Gastrocnemius medialis (tissue), 4 donors: Measurements from ENCODE around the gene PLXNA2. TPM values are rescaled to one million over a fixed set of nuclear protein-coding genes. Genes with fewer than 3 reads are reported as not detected.
A peak's percentile ranks its signal among the peaks of the same experiment; 100 is the strongest.

Experiments
- ATAC-seq, 2 donors: fragments of 150-250 bp; one replicate each; pipeline ENCODE4 v1.9.1; 2016
- DNase-seq, 2 donors: peaks; one replicate each; pipeline ENCODE4 v3.0.0-alpha.2; 2019
- H3K27ac ChIP-seq, 4 donors: fragments of 200-600 bp; sonication (generic); 1 replicate in 1 of 4; 2 replicates in 3 of 4; pipeline ENCODE4 v1.5.1; 2016 to 2018; ENCODE audit warnings: mild to moderate bottlenecking in 2 of 4, moderate library complexity in 1 of 4
- H3K27me3 ChIP-seq, 3 donors: fragments of 200-600 bp; sonication (generic) in 2 of 3; 1 replicate in 1 of 3; 2 replicates in 2 of 3; pipeline versions ENCODE4 v1.5.1 to v1.6.0; 2016 to 2019; ENCODE audit warnings: mild to moderate bottlenecking in 1 of 3, moderate library complexity in 1 of 3
- H3K36me3 ChIP-seq, 2 donors: fragments of 200-600 bp; sonication (generic) in 1 of 2; one replicate each; pipeline ENCODE4 v1.5.1; 2017 to 2018
- H3K4me1 ChIP-seq, 2 donors: fragments of 200-600 bp; sonication (generic) in 1 of 2; one replicate each; pipeline ENCODE4 v1.5.1; 2016 to 2017; ENCODE audit warnings: mild to moderate bottlenecking in 2 of 2
- H3K4me3 ChIP-seq, 4 donors: fragments of 200-600 bp; sonication (generic) in 3 of 4; 1 replicate in 1 of 4; 2 replicates in 3 of 4; pipeline ENCODE4 v1.5.1; 2016 to 2019; ENCODE audit warnings: mild to moderate bottlenecking in 2 of 4
- H3K9me3 ChIP-seq, 3 donors: fragments of 200-600 bp; sonication (generic) in 2 of 3; 1 replicate in 1 of 3; 2 replicates in 2 of 3; pipeline ENCODE4 v1.5.1; 2016 to 2019
- CTCF ChIP-seq, 5 experiments: fragments of 450-650 bp in 3 of 5; fragments of 200-600 bp in 2 of 5; sonication (generic) in 2 of 5; IDR thresholded peaks in 4 of 5; conservative IDR thresholded peaks in 1 of 5; 1 replicate in 4 of 5; 2 replicates in 1 of 5; pipeline ENCODE4 v1.5.1; 2016 to 2019; ENCODE audit warnings: antibody characterized with exemption in 5 of 5, mild to moderate bottlenecking in 3 of 5, moderate library complexity in 3 of 5
- POLR2A ChIP-seq, 2 donors: fragments of 450-650 bp; IDR thresholded peaks; one replicate each; pipeline ENCODE4 v1.6.1; 2017; ENCODE audit warnings: antibody characterized with exemption in 2 of 2, mild to moderate bottlenecking in 2 of 2, moderate library complexity in 2 of 2
- in situ Hi-C, 4 donors: fragments of 200-750 bp; cut with MboI; loops; one replicate each; pipeline versions ENCODE4 v1.15.0 to v1.8.0; 2017; ENCODE audit warnings: low sequenced_read_pairs in 4 of 4
- intact Hi-C: fragments of 100-400 bp; cut with DNase I; formaldehyde crosslinking; loops from one replicate; pipeline ENCODE4 v1.15.1; 2023; ENCODE audit warnings: low total_unique reads
- total RNA-seq, 4 donors: library from RNA; depleted of rRNA; stranded (reverse); fragments of >200 nt; gene quantifications; one replicate each; pipeline versions ENCODE4 v1.1.0 to v1.2.3, GENCODE V29; 2016

PLXNA2 gene
- total RNA-seq, 4 donors from 2014 or later, result 12.4 to 20.0 (median 16.2) TPM

- intact Hi-C loops (no loop called here), in situ Hi-C loops (no loop called here)
- H3K27me3 ChIP-seq, result no peaks in the 10 kb centered on the region
- no peak for DNase-seq
- no peak overlapping the region for H3K4me3 ChIP-seq
- ATAC-seq, result peak; percentile 50
- H3K27ac ChIP-seq, result peak overlapping the region in 2 of 4 donors; percentile 34 to 53
- TF ChIP-seq CTCF (IDR thresholded peaks at IDR 0.05 in 4 of 5, conservative IDR thresholded peaks at IDR 0.05 in 1 of 5) (no peak), POLR2A (IDR thresholded peaks at IDR 0.05) (no peak)
- H3K36me3 ChIP-seq, result no peaks in the 10 kb centered on the region
- peaks cover 30 to 36% of the 10 kb centered on the region in 2 donors for H3K4me1 ChIP-seq
- no peaks in the 10 kb centered on the region for H3K9me3 ChIP-seq
These were observed 128.1 kb downstream of the PLXNA2 start for GRCh38 chr1:208115924-208116640.

GRCh38 chr1:208113011-208113410, 131.2 kb downstream of the PLXNA2 start:
- no peak for TF ChIP-seq CTCF (IDR thresholded peaks at IDR 0.05 in 4 of 5, conservative IDR thresholded peaks at IDR 0.05 in 1 of 5)
- intact Hi-C loops (no loop called here), in situ Hi-C loops (no loop called here)
- no peaks in the 10 kb centered on the region for H3K9me3 ChIP-seq
- H3K4me3 ChIP-seq, result no peak overlapping the region
- H3K36me3 ChIP-seq, result no peaks in the 10 kb centered on the region
- no peak overlapping the region for H3K27ac ChIP-seq
- no peak for ATAC-seq
- H3K27me3 ChIP-seq, result no peaks in the 10 kb centered on the region
- peaks cover 45 to 51% of the 10 kb centered on the region in 2 donors for H3K4me1 ChIP-seq
- DNase-seq, result no peak

- Histone ChIP-seq H3K4me1 (peaks cover 44 to 52% of the 10 kb centered on the region in 2 donors), H3K4me3 (no peak overlapping the region), H3K36me3 (no peaks in the 10 kb centered on the region), H3K9me3 (no peaks in the 10 kb centered on the region), H3K27me3 (no peaks in the 10 kb centered on the region), H3K27ac (no peak overlapping the region)
- in situ Hi-C loops, result no loop called here
- intact Hi-C loops, result no loop called here
- no peak for TF ChIP-seq POLR2A (IDR thresholded peaks at IDR 0.05)
- TF ChIP-seq CTCF (IDR thresholded peaks at IDR 0.05 in 4 of 5, conservative IDR thresholded peaks at IDR 0.05 in 1 of 5), result no peak
- ATAC-seq, result no peak
- no peak for DNase-seq
These were observed 131.8 kb downstream of the PLXNA2 start for GRCh38 chr1:208112401-208112800.

GRCh38 chr1:208111646-208112190, 132.5 kb downstream of the PLXNA2 start:
- in situ Hi-C loops, result no loop called here
- Histone ChIP-seq H3K9me3 (no peaks in the 10 kb centered on the region), H3K4me1 (peaks cover 41 to 49% of the 10 kb centered on the region in 2 donors), H3K27ac (no peak overlapping the region), H3K27me3 (no peaks in the 10 kb centered on the region), H3K4me3 (no peak overlapping the region), H3K36me3 (no peaks in the 10 kb centered on the region)
- DNase-seq (no peak), ATAC-seq (no peak)
- intact Hi-C loops, result no loop called here
- TF ChIP-seq POLR2A (IDR thresholded peaks at IDR 0.05) (no peak), CTCF (IDR thresholded peaks at IDR 0.05 in 4 of 5, conservative IDR thresholded peaks at IDR 0.05 in 1 of 5) (no peak)
